Measurements from ENCODE around the gene CARD18.
"Not testable (repeated sequence)": the region's sequence is repeated elsewhere in the genome, so short reads cannot be mapped to it uniquely, and the experiment has no call there.

The CARD18 gene

GRCh38 chr11:105135883-105136282, 3.7 kb downstream of the CARD18 start:
- no peak for DNase-seq

GRCh38 chr11:105132716-105133511, 6.7 kb downstream of the CARD18 start:
- DNase-seq, result no peak

- no peak for DNase-seq
Observed at GRCh38 chr11:105130189-105130813, 9.3 kb downstream of the CARD18 start.

GRCh38 chr11:105124756-105125155, 14.8 kb downstream of the CARD18 start:
- DNase-seq, result no peak

GRCh38 chr11:105111145-105111944, 28.2 kb downstream of the CARD18 start:
- no peak for DNase-seq

- no peak for DNase-seq
Observed at GRCh38 chr11:105110688-105111030, 28.9 kb downstream of the CARD18 start.

- DNase-seq, result no peak
Observed at GRCh38 chr11:105109855-105110687, 29.5 kb downstream of the CARD18 start.

GRCh38 chr11:105109321-105109720, 30.2 kb downstream of the CARD18 start:
- DNase-seq, result no peak

- DNase-seq, result no peak
Observed at GRCh38 chr11:105108247-105108646, 31.3 kb downstream of the CARD18 start.

GRCh38 chr11:105107226-105107825, 32.2 kb downstream of the CARD18 start:
- not testable (repeated sequence) for DNase-seq

- DNase-seq, result no peak
Observed at GRCh38 chr11:105106140-105106539, 33.4 kb downstream of the CARD18 start.

- no peak for DNase-seq
Observed at GRCh38 chr11:105104292-105104691, 35.3 kb downstream of the CARD18 start.

GRCh38 chr11:105103336-105103735, 36.2 kb downstream of the CARD18 start:
- no peak for DNase-seq

GRCh38 chr11:105102079-105102581, 37.4 kb downstream of the CARD18 start:
- not testable (repeated sequence) for DNase-seq

- DNase-seq, result no peak
Observed at GRCh38 chr11:105100981-105101630, 38.5 kb downstream of the CARD18 start.

GRCh38 chr11:105100206-105100605, 39.4 kb downstream of the CARD18 start:
- DNase-seq, result no peak

GRCh38 chr11:105099594-105099993, 40.0 kb downstream of the CARD18 start:
- not testable (repeated sequence) for DNase-seq

- no peak for DNase-seq
Observed at GRCh38 chr11:105092256-105093239, 47.0 kb downstream of the CARD18 start.

Data from nucleus accumbens (tissue), 56 donors.